EH (cell line): Measurements from ENCODE around the gene ZNF619.

Experiments
- DNase-seq: peaks from one replicate; pipeline ENCODE4 v3.0.0-alpha.2; 2015; ENCODE audit warnings: low read depth

Gene ZNF619

GRCh38 chr3:40534283-40534682 is 57.4 kb downstream of the ZNF619 start:
- DNase-seq = no peak
